ENCODE measurements around the gene VANGL1.

The VANGL1 gene

GRCh38 chr1:115722221-115722620, 80.5 kb downstream of the VANGL1 start:
- DNase-seq (no peak), ATAC-seq (no peak)
- Mint-ChIP-seq H3K27ac (no peak overlapping the region), H3K4me1 (no peaks in the 10 kb centered on the region), H3K4me3 (no peak overlapping the region), H3K9me3 (no peaks in the 10 kb centered on the region), H3K27me3 (peaks cover 6% of the 10 kb centered on the region)

GRCh38 chr1:115723756-115724155, 82.0 kb downstream of the VANGL1 start:
- DNase-seq (no peak), ATAC-seq (no peak)
- Mint-ChIP-seq H3K4me1 (no peaks in the 10 kb centered on the region), H3K4me3 (no peak overlapping the region), H3K27me3 (no peaks in the 10 kb centered on the region), H3K9me3 (no peaks in the 10 kb centered on the region), H3K27ac (no peak overlapping the region)

GRCh38 chr1:115725600-115725999, 83.8 kb downstream of the VANGL1 start:
- no peak overlapping the region for H3K4me3 Mint-ChIP-seq
- no peaks in the 10 kb centered on the region for H3K9me3 Mint-ChIP-seq
- DNase-seq: no peak
- no peak for ATAC-seq
- no peak overlapping the region for H3K27ac Mint-ChIP-seq
- no peaks in the 10 kb centered on the region for H3K4me1 Mint-ChIP-seq
- H3K27me3 Mint-ChIP-seq: no peaks in the 10 kb centered on the region

GRCh38 chr1:115726161-115726560, 84.4 kb downstream of the VANGL1 start:
- ATAC-seq: no peak
- H3K4me3 Mint-ChIP-seq: no peak overlapping the region
- no peaks in the 10 kb centered on the region for H3K9me3 Mint-ChIP-seq
- H3K4me1 Mint-ChIP-seq: no peaks in the 10 kb centered on the region
- no peak for DNase-seq
- H3K27ac Mint-ChIP-seq: no peak overlapping the region
- no peaks in the 10 kb centered on the region for H3K27me3 Mint-ChIP-seq

- Mint-ChIP-seq H3K9me3 (no peaks in the 10 kb centered on the region), H3K4me1 (no peaks in the 10 kb centered on the region), H3K27me3 (no peaks in the 10 kb centered on the region), H3K27ac (no peak overlapping the region), H3K4me3 (no peak overlapping the region)
- ATAC-seq: no peak
- DNase-seq: no peak
Measured at GRCh38 chr1:115726570-115726969, 84.8 kb downstream of the VANGL1 start.

GRCh38 chr1:115727706-115728249, 86.0 kb downstream of the VANGL1 start:
- Mint-ChIP-seq H3K27ac (no peak overlapping the region), H3K9me3 (no peaks in the 10 kb centered on the region), H3K4me1 (no peaks in the 10 kb centered on the region), H3K27me3 (no peaks in the 10 kb centered on the region), H3K4me3 (no peak overlapping the region)
- no peak for ATAC-seq
- DNase-seq: no peak

- Mint-ChIP-seq H3K27me3 (no peaks in the 10 kb centered on the region), H3K27ac (no peak overlapping the region), H3K4me1 (no peaks in the 10 kb centered on the region), H3K9me3 (no peaks in the 10 kb centered on the region), H3K4me3 (no peak overlapping the region)
- DNase-seq: no peak
- ATAC-seq: no peak
Measured at GRCh38 chr1:115728341-115728740, 86.6 kb downstream of the VANGL1 start.

GRCh38 chr1:115729756-115730155, 88.0 kb downstream of the VANGL1 start:
- DNase-seq: no peak
- H3K27ac Mint-ChIP-seq: no peak overlapping the region
- H3K9me3 Mint-ChIP-seq: no peaks in the 10 kb centered on the region
- no peaks in the 10 kb centered on the region for H3K4me1 Mint-ChIP-seq
- no peaks in the 10 kb centered on the region for H3K27me3 Mint-ChIP-seq
- no peak for ATAC-seq
- no peak overlapping the region for H3K4me3 Mint-ChIP-seq

- Mint-ChIP-seq H3K27me3 (no peaks in the 10 kb centered on the region), H3K4me1 (no peaks in the 10 kb centered on the region), H3K9me3 (no peaks in the 10 kb centered on the region), H3K4me3 (no peak overlapping the region), H3K27ac (no peak overlapping the region)
- no peak for DNase-seq
- no peak for ATAC-seq
Measured at GRCh38 chr1:115732316-115732715, 90.5 kb downstream of the VANGL1 start.

GRCh38 chr1:115740811-115741210, 99.0 kb downstream of the VANGL1 start:
- H3K4me3 Mint-ChIP-seq: no peak overlapping the region
- DNase-seq (no peak), ATAC-seq (no peak)
- H3K27ac Mint-ChIP-seq: no peak overlapping the region
- H3K4me1 Mint-ChIP-seq: no peaks in the 10 kb centered on the region
- no peaks in the 10 kb centered on the region for H3K27me3 Mint-ChIP-seq
- H3K9me3 Mint-ChIP-seq: no peaks in the 10 kb centered on the region

- Mint-ChIP-seq H3K27ac (peak overlapping the region in 1 of 2 donors; percentile 1), H3K27me3 (peaks cover 14% of the 10 kb centered on the region), H3K9me3 (no peaks in the 10 kb centered on the region), H3K4me3 (no peak overlapping the region), H3K4me1 (no peaks in the 10 kb centered on the region)
- ATAC-seq: no peak
- DNase-seq: no peak
Measured at GRCh38 chr1:115744646-115745275, 103.0 kb downstream of the VANGL1 start.

GRCh38 chr1:115746021-115746690, 104.4 kb downstream of the VANGL1 start:
- ATAC-seq (no peak), DNase-seq (no peak)
- Mint-ChIP-seq H3K27me3 (peaks cover 17% of the 10 kb centered on the region), H3K9me3 (no peaks in the 10 kb centered on the region), H3K4me3 (no peak overlapping the region), H3K27ac (no peak overlapping the region), H3K4me1 (no peaks in the 10 kb centered on the region)
